ENCODE results near the gene ACCSL. TPM values are rescaled to one million over a fixed set of nuclear protein-coding genes. Genes with fewer than 3 reads are reported as not detected.

The ACCSL gene
- total and polyA plus RNA-seq, 8 donors, result not detected

- Histone ChIP-seq H3K9me3 (no peaks in the 10 kb centered on the region), H3K36me3 (no peaks in the 10 kb centered on the region), H3K4me1 (peaks cover 0 to 8% (median 3%) of the 10 kb centered on the region in 4 donors), H3K27ac (peak overlapping the region in 3 of 5 donors; percentile 13 to 46 (median 38)), H3K27me3 (peaks cover 0 to 4% (median 0%) of the 10 kb centered on the region in 3 donors), H3K4me3 (no peak overlapping the region)
- TF ChIP-seq EP300 (IDR thresholded peaks at IDR 0.05) (no peak), POLR2AphosphoS5 (IDR thresholded peaks at IDR 0.05) (no peak), CTCF (IDR thresholded peaks at IDR 0.05) (no peak), POLR2A (IDR thresholded peaks at IDR 0.05) (no peak)
- DNase-seq, result peak; percentile 17 to 31
- intact Hi-C loops (cut with DNase I; ENCODE audit: low total_unique reads), result no loop called here
- 79 to 85% (median 81%) methylated on average over 11 of the region's 11 CpGs for WGBS, 5 donors
Observed at GRCh38 chr11:44006917-44007361, 40.8 kb upstream of the ACCSL start.

- no peak for DNase-seq
- H3K36me3 ChIP-seq, result no peaks in the 10 kb centered on the region
- intact Hi-C loops (cut with DNase I; ENCODE audit: low total_unique reads), result no loop called here
- H3K9me3 ChIP-seq, result no peaks in the 10 kb centered on the region
- WGBS, 5 donors, result 82 to 95% (median 91%) methylated on average over 5 of the region's 5 CpGs
- H3K27me3 ChIP-seq, result no peaks in the 10 kb centered on the region
- H3K27ac ChIP-seq, result peak overlapping the region in 3 of 5 donors; percentile 13 to 46 (median 38)
- peaks cover 0 to 5% (median under 1%) of the 10 kb centered on the region in 4 donors for H3K4me1 ChIP-seq
- TF ChIP-seq POLR2A (IDR thresholded peaks at IDR 0.05) (no peak), POLR2AphosphoS5 (IDR thresholded peaks at IDR 0.05) (no peak), CTCF (IDR thresholded peaks at IDR 0.05) (no peak), EP300 (IDR thresholded peaks at IDR 0.05) (no peak)
- H3K4me3 ChIP-seq, result no peak overlapping the region
Observed at GRCh38 chr11:44007481-44008087, 40.2 kb upstream of the ACCSL start.

GRCh38 chr11:44008088-44008501 lies 39.7 kb upstream of the ACCSL start:
- H3K27me3 ChIP-seq, result no peaks in the 10 kb centered on the region
- WGBS, 5 donors, result 78 to 90% (median 89%) methylated on average over 4 to 5 of the region's 5 CpGs

GRCh38 chr11:44008698-44009097 lies 39.1 kb upstream of the ACCSL start:
- no peaks in the 10 kb centered on the region for H3K36me3 ChIP-seq
- TF ChIP-seq EP300 (IDR thresholded peaks at IDR 0.05), result no peak
- TF ChIP-seq POLR2AphosphoS5 (IDR thresholded peaks at IDR 0.05), result no peak
- no peak for TF ChIP-seq POLR2A (IDR thresholded peaks at IDR 0.05)
- TF ChIP-seq CTCF (IDR thresholded peaks at IDR 0.05), result no peak
- H3K27me3 ChIP-seq, result no peaks in the 10 kb centered on the region
- WGBS, 5 donors, result 82 to 93% (median 91%) methylated on average over 3 of the region's 3 CpGs
- intact Hi-C loops (cut with DNase I; ENCODE audit: low total_unique reads), result no loop called here
- no peak overlapping the region for H3K27ac ChIP-seq
- peak in 1 of 2 donors; percentile 10 for DNase-seq
- H3K4me3 ChIP-seq, result no peak overlapping the region
- H3K9me3 ChIP-seq, result no peaks in the 10 kb centered on the region
- peaks cover 0 to 5% (median 0%) of the 10 kb centered on the region in 4 donors for H3K4me1 ChIP-seq

More at GRCh38 chr11:44008088-44008501, 39.7 kb upstream of the ACCSL start:
- H3K36me3 ChIP-seq, result no peaks in the 10 kb centered on the region
- intact Hi-C loops (cut with DNase I; ENCODE audit: low total_unique reads), result no loop called here
- no peak overlapping the region for H3K4me3 ChIP-seq
- TF ChIP-seq POLR2A (IDR thresholded peaks at IDR 0.05), result no peak
- no peak for TF ChIP-seq CTCF (IDR thresholded peaks at IDR 0.05)
- TF ChIP-seq EP300 (IDR thresholded peaks at IDR 0.05), result no peak
- no peak for TF ChIP-seq POLR2AphosphoS5 (IDR thresholded peaks at IDR 0.05)
- peaks cover 0 to 5% (median 0%) of the 10 kb centered on the region in 4 donors for H3K4me1 ChIP-seq
- DNase-seq, result no peak
- H3K9me3 ChIP-seq, result no peaks in the 10 kb centered on the region
- no peak overlapping the region for H3K27ac ChIP-seq
